Psoas muscle (tissue), 8 donors: ENCODE results near the gene PFKP. TPM values are rescaled to one million over a fixed set of nuclear protein-coding genes. Genes with fewer than 3 reads are reported as not detected.

ENCODE experiments used
- ATAC-seq, 4 donors: fragments of 200-7000 bp; cut with Tn5 transposase; one replicate each; pipeline ENCODE4 v1.9.1; 2020; ENCODE audit warnings: moderate library complexity in 3 of 4, mild to moderate bottlenecking in 2 of 4
- DNase-seq, 2 donors: peaks; one replicate each; pipeline ENCODE4 v3.0.0-alpha.2; 2020
- H3K27ac ChIP-seq: fragments of 200-600 bp; one replicate; pipeline ENCODE4 v1.8.0; 2022
- H3K27me3 ChIP-seq, 3 donors: fragments of 200-600 bp in 1 of 3; one replicate each; pipeline versions ENCODE4 v1.6.1 to v1.8.0; 2013 to 2022; ENCODE audit warnings: low read length in 2 of 3, mild to moderate bottlenecking in 2 of 3, moderate library complexity in 1 of 3; ENCODE audit not compliant: insufficient read depth in 3 of 3
- H3K36me3 ChIP-seq, 2 donors: fragments of 200-600 bp in 1 of 2; one replicate each; pipeline versions ENCODE4 v1.6.1 to v1.8.0; 2013 to 2022; ENCODE audit warnings: low read depth in 1 of 2, mild to moderate bottlenecking in 1 of 2, moderate library complexity in 1 of 2; ENCODE audit not compliant: insufficient read depth in 1 of 2
- H3K4me1 ChIP-seq: fragments of 200-600 bp; one replicate; pipeline ENCODE4 v1.8.0; 2022
- H3K4me3 ChIP-seq: fragments of 200-600 bp; one replicate; pipeline ENCODE4 v1.8.0; 2022; ENCODE audit warnings: mild to moderate bottlenecking
- H3K9me3 ChIP-seq: fragments of 200-600 bp; one replicate; pipeline ENCODE4 v1.8.0; 2022
- WGBS, 3 donors: extraction: QIAGEN DNeasy Blood & Tissue Kit; methylation state at CpG; one replicate each; pipeline versions ENCODE4 v1.1.6 to v1.1.7; 2013; 5-methylcytosine and 5-hydroxymethylcytosine counted together
- intact Hi-C, 2 donors: fragments of 100-400 bp; cut with DNase I; formaldehyde crosslinking; loops; one replicate each; pipeline versions ENCODE4 v1.11.0 to v1.14.2; 2022
- polyA plus RNA-seq, 3 donors: library from polyadenylated mRNA; stranded (reverse); fragments of 200-250 nt; gene quantifications; one replicate each; pipeline ENCODE4 v1.2.3, GENCODE V29; 2013
- total RNA-seq, 4 donors: library from RNA; stranded (reverse); fragmentation: NEBNext Ultra II Directional in 2 of 4; extraction: Animal tissue kit (Norgen Biotek cat#: 25700) in 2 of 4; gene quantifications; one replicate each; pipeline versions ENCODE4 v1.2.1 to v1.2.4, GENCODE V29; 2021 to 2023
- TF ChIP-seq, protein P1 (sequence below): fragments of 200-600 bp; IDR thresholded peaks from one replicate; pipeline ENCODE4 v1.8.0; 2022; ENCODE audit warnings: antibody characterized with exemption
- donor health status: healthy with polysubstance abuse.
- donor health status: DM: no; HTN: no; CAD: no; lungs with moderate emphysema.
- donor health status: Bipolar disorder and iron deficiency.
- donor health status: healthy.
- donor health status: DM: yes; HTN: yes; CAD: no.
- donor health status: DM: no; HTN: no; CAD: no.
- donor health status: DM: no; HTN: no; CAD: no.
- donor health status: DM: yes; HTN: yes; CAD: no.

PFKP gene
- total and polyA plus RNA-seq, 7 donors = 12.2 to 104 (median 33.4) TPM

DNA sequence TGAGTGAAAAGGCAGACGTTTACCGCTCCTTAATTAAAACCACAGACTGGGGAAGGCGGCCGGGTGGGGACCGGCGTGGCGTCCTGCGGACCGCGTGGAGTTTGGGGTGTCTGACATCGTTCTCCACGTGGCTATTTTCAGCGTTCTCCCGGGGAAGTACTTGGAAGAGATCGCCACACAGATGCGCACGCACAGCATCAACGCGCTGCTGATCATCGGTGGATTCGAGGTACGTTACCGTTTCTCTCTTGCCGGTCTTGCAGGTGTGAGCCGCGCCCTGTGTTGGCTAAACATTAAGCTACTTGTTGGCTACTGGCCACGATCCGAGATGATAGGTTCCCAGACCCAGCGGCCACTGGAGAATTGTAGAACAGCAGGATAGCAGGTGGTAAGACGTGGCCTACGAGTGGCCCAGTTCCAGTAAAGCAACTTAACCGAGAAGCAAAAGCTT lies 51.3 kb downstream of the PFKP start:
- 88 to 91% (median 90%) methylated on average over 32 of the region's 32 CpGs for WGBS, 3 donors
- TF ChIP-seq, protein P1, sequence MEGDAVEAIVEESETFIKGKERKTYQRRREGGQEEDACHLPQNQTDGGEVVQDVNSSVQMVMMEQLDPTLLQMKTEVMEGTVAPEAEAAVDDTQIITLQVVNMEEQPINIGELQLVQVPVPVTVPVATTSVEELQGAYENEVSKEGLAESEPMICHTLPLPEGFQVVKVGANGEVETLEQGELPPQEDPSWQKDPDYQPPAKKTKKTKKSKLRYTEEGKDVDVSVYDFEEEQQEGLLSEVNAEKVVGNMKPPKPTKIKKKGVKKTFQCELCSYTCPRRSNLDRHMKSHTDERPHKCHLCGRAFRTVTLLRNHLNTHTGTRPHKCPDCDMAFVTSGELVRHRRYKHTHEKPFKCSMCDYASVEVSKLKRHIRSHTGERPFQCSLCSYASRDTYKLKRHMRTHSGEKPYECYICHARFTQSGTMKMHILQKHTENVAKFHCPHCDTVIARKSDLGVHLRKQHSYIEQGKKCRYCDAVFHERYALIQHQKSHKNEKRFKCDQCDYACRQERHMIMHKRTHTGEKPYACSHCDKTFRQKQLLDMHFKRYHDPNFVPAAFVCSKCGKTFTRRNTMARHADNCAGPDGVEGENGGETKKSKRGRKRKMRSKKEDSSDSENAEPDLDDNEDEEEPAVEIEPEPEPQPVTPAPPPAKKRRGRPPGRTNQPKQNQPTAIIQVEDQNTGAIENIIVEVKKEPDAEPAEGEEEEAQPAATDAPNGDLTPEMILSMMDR = no peak
- ATAC-seq (no peak), DNase-seq (no peak)
- Histone ChIP-seq H3K27me3 (no peaks in the 10 kb centered on the region), H3K27ac (no peak overlapping the region), H3K36me3 (peaks cover 0 to 49% of the 10 kb centered on the region in 2 donors), H3K4me1 (no peaks in the 10 kb centered on the region), H3K4me3 (no peak overlapping the region), H3K9me3 (no peaks in the 10 kb centered on the region)
- intact Hi-C loops = no loop called here

DNA sequence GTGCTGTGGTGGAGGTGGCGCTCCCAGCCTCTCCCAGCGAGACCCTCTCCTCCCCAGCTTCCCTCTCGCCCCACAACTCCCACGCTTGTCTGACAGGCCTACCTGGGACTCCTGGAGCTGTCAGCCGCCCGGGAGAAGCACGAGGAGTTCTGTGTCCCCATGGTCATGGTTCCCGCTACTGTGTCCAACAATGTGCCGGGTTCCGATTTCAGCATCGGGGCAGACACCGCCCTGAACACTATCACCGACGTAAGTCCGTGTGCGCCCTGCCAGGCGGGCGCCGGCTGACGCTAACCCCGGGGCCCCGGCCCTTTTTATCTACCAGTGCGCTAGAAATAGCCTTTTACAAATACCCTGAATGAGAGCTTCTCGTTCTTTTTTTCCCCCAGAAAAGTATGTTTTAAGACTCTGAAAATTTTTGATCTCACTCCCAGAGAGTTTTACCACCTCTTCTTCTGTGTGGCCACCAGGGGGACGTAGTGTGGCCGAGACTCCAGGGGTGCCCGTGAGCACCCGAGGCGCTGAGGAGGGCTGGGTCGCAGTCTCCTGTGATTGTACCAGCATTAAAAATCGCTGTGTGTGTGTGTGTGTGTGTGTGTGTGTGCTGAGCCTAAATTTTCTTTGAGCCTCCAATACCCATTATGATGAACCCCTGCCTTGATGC lies 52.6 kb downstream of the PFKP start:
- H3K27me3 ChIP-seq = no peaks in the 10 kb centered on the region
- DNase-seq (no peak), ATAC-seq (peak in 1 of 4 donors; percentile 48)
- no peaks in the 10 kb centered on the region for H3K9me3 ChIP-seq
- intact Hi-C loops = no loop called here
- no peak overlapping the region for H3K27ac ChIP-seq
- H3K4me1 ChIP-seq = no peaks in the 10 kb centered on the region
- no peak overlapping the region for H3K4me3 ChIP-seq
- 83 to 90% (median 90%) methylated on average over 31 of the region's 31 CpGs for WGBS, 3 donors
- peaks cover 0 to 46% of the 10 kb centered on the region in 2 donors for H3K36me3 ChIP-seq
- TF ChIP-seq, protein P1 = peak; percentile 30

DNA sequence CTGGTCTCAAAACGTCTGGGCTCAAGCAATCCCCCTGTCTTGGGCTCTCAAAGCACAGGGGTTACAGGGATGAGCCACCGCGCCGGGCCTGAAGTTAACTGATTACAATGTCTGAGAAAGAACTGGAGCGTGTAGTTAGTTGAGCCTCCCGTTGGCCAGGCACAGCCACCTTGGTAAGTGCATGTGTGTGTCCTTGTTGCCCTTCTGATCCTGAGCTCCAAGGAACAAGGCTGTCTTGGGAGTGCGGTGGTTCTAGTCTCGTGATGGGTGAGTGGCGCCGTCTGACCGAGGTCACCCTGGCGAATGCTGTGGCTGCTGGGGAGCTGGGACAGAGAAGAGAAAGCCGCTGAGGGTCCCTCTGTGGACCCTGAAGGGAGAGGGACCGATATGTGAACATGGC lies 54.7 kb downstream of the PFKP start:
- no peak overlapping the region for H3K27ac ChIP-seq
- H3K36me3 ChIP-seq = peaks cover 0 to 30% of the 10 kb centered on the region in 2 donors
- no peaks in the 10 kb centered on the region for H3K9me3 ChIP-seq
- no peaks in the 10 kb centered on the region for H3K27me3 ChIP-seq
- intact Hi-C loops = no loop called here
- ATAC-seq (no peak), DNase-seq (no peak)
- no peak overlapping the region for H3K4me3 ChIP-seq
- 87 to 89% (median 88%) methylated on average over 14 of the region's 14 CpGs for WGBS, 3 donors
- H3K4me1 ChIP-seq = peaks cover 9% of the 10 kb centered on the region
- TF ChIP-seq, protein P1 = no peak

DNA sequence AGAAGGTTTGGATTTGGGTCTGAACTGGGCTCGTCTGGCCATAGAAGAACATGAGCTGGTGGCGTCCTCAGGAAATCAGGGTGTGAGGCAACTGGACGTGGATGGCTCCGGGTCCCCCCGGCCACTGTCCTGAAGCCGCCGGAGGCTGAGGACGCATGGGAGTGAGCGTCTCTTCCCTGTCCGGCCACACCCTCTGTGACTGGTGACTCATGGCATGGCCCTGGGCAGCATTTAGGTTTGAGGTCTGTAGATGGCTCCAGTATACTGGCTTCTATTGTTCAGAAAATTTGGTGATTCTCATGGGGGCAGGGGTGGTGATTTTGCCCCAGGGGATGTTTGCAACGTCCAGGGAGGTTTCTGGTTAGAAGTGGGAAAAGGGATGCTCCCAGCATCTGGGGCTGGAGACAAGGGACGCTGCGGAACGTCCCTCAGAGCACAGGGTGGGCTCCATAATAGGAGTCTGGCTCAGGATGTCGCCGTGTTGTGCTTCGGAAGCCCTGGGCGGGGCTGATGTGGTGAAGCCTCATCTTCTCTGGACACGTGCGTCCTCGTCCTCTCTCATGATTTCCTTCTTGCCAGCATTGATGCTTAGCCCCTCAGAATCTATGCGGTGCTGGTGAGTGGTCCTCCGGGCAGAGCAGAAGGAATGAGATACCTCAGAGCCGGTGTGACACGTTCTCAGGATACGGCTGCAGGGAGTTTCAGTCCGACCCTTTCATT lies 55.3 kb downstream of the PFKP start:
- Histone ChIP-seq H3K27me3 (no peaks in the 10 kb centered on the region), H3K4me1 (peaks cover 15% of the 10 kb centered on the region), H3K9me3 (no peaks in the 10 kb centered on the region), H3K4me3 (no peak overlapping the region), H3K36me3 (peaks cover 0 to 30% of the 10 kb centered on the region in 2 donors), H3K27ac (no peak overlapping the region)
- ATAC-seq = no peak
- TF ChIP-seq, protein P1 = no peak
- intact Hi-C loops = no loop called here
- 92 to 94% (median 94%) methylated on average over 27 of the region's 27 CpGs for WGBS, 3 donors
- DNase-seq = no peak
